CD4-positive, alpha-beta T cell treated with Interleukin-4 for 4 hours (primary cell): Measurements from ENCODE around the gene POLD2.

Experiments
- DNase-seq: peaks from one replicate; pipeline ENCODE4 v3.0.0-alpha.2; 2020

The POLD2 gene

GRCh38 chr7:44151956-44152355 is 28.6 kb upstream of the POLD2 start:
- DNase-seq, result no peak

GRCh38 chr7:44150966-44151941 is 27.9 kb upstream of the POLD2 start:
- DNase-seq, result no peak

- DNase-seq, result no peak
These were observed 27.1 kb upstream of the POLD2 start for GRCh38 chr7:44150466-44150832.

GRCh38 chr7:44149571-44150465 is 26.5 kb upstream of the POLD2 start:
- no peak for DNase-seq

GRCh38 chr7:44148961-44149536 is 25.7 kb upstream of the POLD2 start:
- no peak for DNase-seq

- DNase-seq, result no peak
These were observed 24.8 kb upstream of the POLD2 start for GRCh38 chr7:44148166-44148565.

- no peak for DNase-seq
These were observed 24.0 kb upstream of the POLD2 start for GRCh38 chr7:44147026-44147991.

- peak; percentile 62 for DNase-seq
These were observed 22.9 kb upstream of the POLD2 start for GRCh38 chr7:44145969-44146911.

- peak; percentile 38 for DNase-seq
These were observed 22.2 kb upstream of the POLD2 start for GRCh38 chr7:44145479-44145968.

- DNase-seq, result no peak
These were observed 21.7 kb upstream of the POLD2 start for GRCh38 chr7:44144968-44145478.

- no peak for DNase-seq
These were observed 21.1 kb upstream of the POLD2 start for GRCh38 chr7:44144426-44144967.

- no peak for DNase-seq
These were observed 20.4 kb upstream of the POLD2 start for GRCh38 chr7:44143646-44144250.

- no peak for DNase-seq
These were observed 18.7 kb upstream of the POLD2 start for GRCh38 chr7:44142028-44142427.

GRCh38 chr7:44141221-44141850 is 18.0 kb upstream of the POLD2 start, which contains the start of gene MYL7:
MYL7 (minus strand) TSS chr7:44141332; CDS start chr7:44141305, 27 bp downstream.
- DNase-seq, result no peak

GRCh38 chr7:44140341-44140740 is 17.0 kb upstream of the POLD2 start:
- no peak for DNase-seq

- DNase-seq, result no peak
These were observed 16.1 kb upstream of the POLD2 start for GRCh38 chr7:44139311-44140010.

- no peak for DNase-seq
These were observed 15.3 kb upstream of the POLD2 start for GRCh38 chr7:44138698-44139097.

GRCh38 chr7:44136731-44137130 is 13.4 kb upstream of the POLD2 start:
- DNase-seq, result no peak
